ENCODE data around the gene RAP1GAP2. TPM values are rescaled to one million over a fixed set of nuclear protein-coding genes. Genes with fewer than 3 reads are reported as not detected.

The RAP1GAP2 gene
- total and polyA plus RNA-seq, 2 of the 8 experiments (the other 6 are each of a cell fraction or from before 2014, with no cell fraction given): 24.0 to 63.8 TPM

DNA sequence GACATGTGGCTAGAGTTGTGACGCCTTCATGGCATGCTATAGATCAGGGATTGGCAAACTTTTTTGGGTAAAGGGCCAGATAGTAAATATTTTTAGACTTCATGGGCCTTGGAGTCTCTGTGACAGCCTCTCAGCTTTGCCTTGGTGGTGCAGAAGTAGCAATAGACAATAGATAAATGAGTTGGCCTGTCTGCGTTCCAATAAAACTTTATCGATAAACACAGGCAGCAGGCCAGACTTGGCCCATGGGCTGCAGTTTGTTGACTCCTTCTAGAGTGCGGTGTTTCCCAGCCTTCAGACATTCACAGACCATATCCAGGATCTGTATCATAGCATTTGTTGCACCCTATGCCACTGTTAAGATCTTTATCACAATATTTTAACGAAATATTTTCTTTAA, 190.7 kb downstream of the RAP1GAP2 start:
- H3K36me3 ChIP-seq (ENCODE audit: control insufficient read depth in 2 of 4, insufficient read depth in 4 of 4, low read length in 3 of 4): peaks cover 7 to 31% (median 17%) of the 10 kb centered on the region in 4 experiments; a peak in 6 of 8 replicates
- 88% methylated on average over 5 of the region's 5 CpGs; no CpG with 5 or more reads in 1 of the 2 experiments for WGBS, 2 experiments (ENCODE audit: extremely low coverage in 1 of 2, insufficient coverage in 1 of 2, insufficient read length in 1 of 2, insufficient replicate concordance in 2 of 2, low coverage in 1 of 2, low lambda C conversion rate in 2 of 2, missing lambda C conversion rate in 1 of 2)
- H3K27ac ChIP-seq (ENCODE audit: low read depth, low read length): no peak overlapping the region
- CTCF ChIA-PET (ENCODE audit: partially characterized antibody): interaction anchor here (1.4 kb wide), 1 partner anchor 26 kb away, joined by 4 read pairs; no protein-coding TSS in a partner anchor
- no peak overlapping the region for H3K4ac ChIP-seq (replicated peaks; ENCODE audit: insufficient read length, low read depth, low read length)
- H3K9me3 ChIP-seq (ENCODE audit: insufficient read depth in 2 of 2, low read depth in 1 of 2, low read length in 1 of 2): no peaks in the 10 kb centered on the region
- H4K91ac ChIP-seq (replicated peaks; ENCODE audit: insufficient read length, low read length): no peak overlapping the region
- no peak overlapping the region for H2BK12ac ChIP-seq (ENCODE audit: low read depth, low read length)
- H2BK5ac ChIP-seq (ENCODE audit: low read depth, low read length): no peak overlapping the region
- H3K4me3 ChIP-seq (ENCODE audit: extremely low read depth in 1 of 4, insufficient read depth in 2 of 4, low read depth in 3 of 4, low read length in 4 of 4): no peak overlapping the region
- no peak overlapping the region for H2BK20ac ChIP-seq (ENCODE audit: low read length)
- no peak overlapping the region for H3K9ac ChIP-seq (replicated peaks in 1 of 4; ENCODE audit: extremely low read depth in 1 of 4, low read depth in 3 of 4, low read length in 3 of 4)
- H2BK120ac ChIP-seq (replicated peaks; ENCODE audit: low read depth, low read length): no peak overlapping the region
- no peak overlapping the region for H2AFZ ChIP-seq (ENCODE audit: low read length)
- H4K8ac ChIP-seq (ENCODE audit: extremely low read depth, insufficient read depth, low read length): no peak overlapping the region
- no peaks in the 10 kb centered on the region for H3K4me1 ChIP-seq (replicated peaks in 1 of 4; ENCODE audit: control insufficient read depth in 3 of 4, insufficient read depth in 4 of 4, low read length in 3 of 4)
- H4K20me1 ChIP-seq (replicated peaks in 1 of 2; ENCODE audit: control insufficient read depth in 1 of 2, insufficient read depth in 2 of 2, low read length in 2 of 2): peaks cover 2 to 5% of the 10 kb centered on the region in 2 experiments
- FAIRE-seq: no peak
- no peak overlapping the region for H3K18ac ChIP-seq (ENCODE audit: extremely low read depth, low read length)
- no peak overlapping the region for H3K4me2 ChIP-seq (ENCODE audit: insufficient read depth in 1 of 2, low read depth in 2 of 2, low read length in 2 of 2)
- no peak overlapping the region for H2BK15ac ChIP-seq (ENCODE audit: low read length)
- H2AK5ac ChIP-seq (ENCODE audit: low read depth, low read length): no peak overlapping the region
- POLR2A ChIA-PET (ENCODE audit: partially characterized antibody): no interaction called here
- no peak for DNase-seq (ENCODE audit: low read depth in 1 of 2, low spot score in 2 of 2)
- no peak overlapping the region for H3K14ac ChIP-seq (ENCODE audit: insufficient read length)
- H3K56ac ChIP-seq (replicated peaks; ENCODE audit: insufficient read length, low read depth, low read length): no peak overlapping the region
- no peaks in the 10 kb centered on the region for H3K23me2 ChIP-seq (ENCODE audit: low read depth, low read length)
- H3K79me1 ChIP-seq (ENCODE audit: low read depth, low read length): no peaks in the 10 kb centered on the region
- H3K27me3 ChIP-seq (replicated peaks in 1 of 4; ENCODE audit: control insufficient read depth in 3 of 4, extremely low read depth in 1 of 4, insufficient read depth in 3 of 4, low read length in 3 of 4): no peaks in the 10 kb centered on the region; a peak in 1 of 7 replicates
- H3K79me2 ChIP-seq (ENCODE audit: control insufficient read depth in 1 of 2, insufficient read depth in 2 of 2, low read length in 2 of 2): no peaks in the 10 kb centered on the region
- no peak overlapping the region for H4K5ac ChIP-seq (ENCODE audit: insufficient read length, low read depth, low read length)
- no peak overlapping the region for H3K23ac ChIP-seq (ENCODE audit: insufficient read length)
- TF ChIP-seq BRCA1 (IDR thresholded peaks at IDR 0.05; ENCODE audit: low read depth, low read length) (no peak), MAFK (IDR thresholded peaks at IDR 0.05; ENCODE audit: low read depth, low read length) (no peak), CEBPB (IDR thresholded peaks at IDR 0.05; ENCODE audit: low read depth, low read length) (no peak), NANOG (IDR thresholded peaks at IDR 0.05; ENCODE audit: insufficient read depth, low read depth, low read length, poor library complexity, severe bottlenecking) (no peak), RAD21 (IDR thresholded peaks at IDR 0.05 in 1 of 2, conservative IDR thresholded peaks at IDR 0.05 in 1 of 2; ENCODE audit: low read depth in 2 of 2, low read length in 2 of 2) (no peak), HDAC2 (IDR thresholded peaks at IDR 0.05; ENCODE audit: borderline replicate concordance in 1 of 2, low read depth in 2 of 2, low read length in 2 of 2) (no peak), SAP30 (IDR thresholded peaks at IDR 0.05; ENCODE audit: insufficient read depth, insufficient replicate concordance, low read length) (no peak), KDM1A (IDR thresholded peaks at IDR 0.05; ENCODE audit: borderline replicate concordance, low read length) (no peak), CTBP2 (IDR thresholded peaks at IDR 0.05; ENCODE audit: borderline replicate concordance, insufficient read depth, insufficient read length, low read length) (no peak)
- TF ChIP-seq, protein P1, sequence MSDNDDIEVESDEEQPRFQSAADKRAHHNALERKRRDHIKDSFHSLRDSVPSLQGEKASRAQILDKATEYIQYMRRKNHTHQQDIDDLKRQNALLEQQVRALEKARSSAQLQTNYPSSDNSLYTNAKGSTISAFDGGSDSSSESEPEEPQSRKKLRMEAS (IDR thresholded peaks at IDR 0.05): no peak
- TF ChIP-seq, protein P2, sequence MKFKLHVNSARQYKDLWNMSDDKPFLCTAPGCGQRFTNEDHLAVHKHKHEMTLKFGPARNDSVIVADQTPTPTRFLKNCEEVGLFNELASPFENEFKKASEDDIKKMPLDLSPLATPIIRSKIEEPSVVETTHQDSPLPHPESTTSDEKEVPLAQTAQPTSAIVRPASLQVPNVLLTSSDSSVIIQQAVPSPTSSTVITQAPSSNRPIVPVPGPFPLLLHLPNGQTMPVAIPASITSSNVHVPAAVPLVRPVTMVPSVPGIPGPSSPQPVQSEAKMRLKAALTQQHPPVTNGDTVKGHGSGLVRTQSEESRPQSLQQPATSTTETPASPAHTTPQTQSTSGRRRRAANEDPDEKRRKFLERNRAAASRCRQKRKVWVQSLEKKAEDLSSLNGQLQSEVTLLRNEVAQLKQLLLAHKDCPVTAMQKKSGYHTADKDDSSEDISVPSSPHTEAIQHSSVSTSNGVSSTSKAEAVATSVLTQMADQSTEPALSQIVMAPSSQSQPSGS (IDR thresholded peaks at IDR 0.05; ENCODE audit: low read length): no peak
